CD4-positive, alpha-beta T cell treated with Interleukin-17A for 4 hours (primary cell): ENCODE results near the gene IRF2BP2.

Experiments used
- DNase-seq: peaks from one replicate; pipeline ENCODE4 v3.0.0-alpha.2; 2020; ENCODE audit warnings: mixed read lengths

IRF2BP2 gene

DNA sequence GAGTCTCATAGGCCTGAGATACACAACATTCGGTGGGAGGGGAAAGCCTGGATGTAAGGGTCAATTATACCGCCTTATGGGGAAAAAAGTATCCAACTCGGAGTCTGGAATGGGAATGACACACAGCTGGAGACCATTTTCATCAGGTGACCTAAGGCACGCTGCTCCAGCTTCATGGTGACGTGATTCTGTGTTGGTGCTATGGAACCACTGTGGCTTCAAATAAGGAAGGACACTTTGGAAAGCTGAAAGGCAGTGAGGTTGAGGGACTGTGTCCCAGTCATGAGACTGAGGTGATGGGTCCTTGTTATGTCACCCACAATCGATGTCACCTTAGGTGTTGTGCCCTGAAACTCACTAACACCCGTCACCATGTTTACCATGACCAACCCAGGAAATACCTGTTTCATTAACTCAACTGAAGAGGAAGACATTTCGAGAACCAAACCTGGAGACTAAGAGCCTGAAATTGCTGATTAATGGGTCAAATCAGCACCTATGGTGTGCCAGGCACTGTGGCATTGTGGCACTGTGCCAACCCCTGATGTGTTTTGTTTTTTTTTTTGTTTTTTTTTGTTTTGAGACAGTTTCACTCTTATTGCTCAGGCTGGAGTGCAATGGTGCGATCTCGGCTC is 54.5 kb downstream of the IRF2BP2 start:
- no peak for DNase-seq

DNA sequence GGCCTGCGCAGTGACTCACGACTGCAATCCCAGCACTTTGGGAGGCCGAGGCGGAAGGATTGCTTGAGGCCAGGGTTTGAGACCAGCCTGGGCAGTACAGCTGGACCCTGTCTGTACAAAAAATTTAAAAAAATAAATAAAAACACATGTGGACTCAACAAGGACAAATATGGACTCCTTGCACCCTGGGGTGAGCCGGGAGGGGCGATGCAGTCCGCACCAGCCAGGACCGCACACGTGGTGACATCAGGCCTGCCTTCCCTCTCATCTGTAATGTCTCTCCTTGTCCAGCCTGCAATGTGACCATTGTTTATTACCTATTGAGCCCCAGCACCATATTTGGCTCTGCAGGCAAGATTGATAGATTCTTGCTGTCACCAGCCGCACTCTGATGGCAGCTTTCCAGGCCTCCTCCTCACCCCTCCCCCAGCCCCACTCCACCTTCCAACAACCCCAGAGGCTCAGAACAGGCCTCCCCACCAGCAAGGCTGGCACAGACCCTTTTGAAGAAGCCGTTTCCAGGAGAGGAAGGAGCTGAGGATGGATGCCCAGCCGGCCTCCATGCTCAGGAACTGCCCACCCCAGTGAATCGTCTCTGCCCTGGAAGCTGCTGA is 55.2 kb downstream of the IRF2BP2 start:
- DNase-seq = no peak
